Tibial nerve (tissue), 4 donors: ENCODE results near the gene PRRG1. TPM values are rescaled to one million over a fixed set of nuclear protein-coding genes. Genes with fewer than 3 reads are reported as not detected.
"Not testable (repeated sequence)": the region's sequence is repeated elsewhere in the genome, so short reads cannot be mapped to it uniquely, and the experiment has no call there.

Experiments
- DNase-seq, 2 donors: peaks; one replicate each; pipeline ENCODE4 v3.0.0-alpha.2; 2019; ENCODE audit warnings: low spot score in 2 of 2
- H3K27ac ChIP-seq, 4 donors: fragments of 200-600 bp; sonication (generic) in 3 of 4; one replicate each; pipeline ENCODE4 v1.5.1; 2017 to 2019; ENCODE audit warnings: mild to moderate bottlenecking in 1 of 4
- H3K27me3 ChIP-seq, 2 donors: fragments of 200-600 bp; sonication (generic) in 1 of 2; one replicate each; pipeline versions ENCODE4 v1.5.1 to v1.6.0; 2017 to 2019
- H3K36me3 ChIP-seq, 3 donors: fragments of 200-600 bp; sonication (generic); one replicate each; pipeline ENCODE4 v1.5.1; 2018 to 2019
- H3K4me1 ChIP-seq, 4 donors: fragments of 200-600 bp; sonication (generic) in 3 of 4; one replicate each; pipeline ENCODE4 v1.5.1; 2017 to 2019
- H3K4me3 ChIP-seq, 4 donors: fragments of 200-600 bp; sonication (generic) in 3 of 4; one replicate each; pipeline ENCODE4 v1.5.1; 2017 to 2019; ENCODE audit warnings: mild to moderate bottlenecking in 1 of 4, moderate library complexity in 1 of 4
- H3K9me3 ChIP-seq, 4 donors: fragments of 200-600 bp; sonication (generic) in 3 of 4; one replicate each; pipeline ENCODE4 v1.5.1; 2017 to 2019
- EP300 ChIP-seq, 2 donors: sonication (generic); formaldehyde crosslinking; IDR thresholded peaks; one replicate each; pipeline ENCODE4 v1.6.1; 2017; ENCODE audit warnings: antibody characterized with exemption in 2 of 2, mild to moderate bottlenecking in 1 of 2
- POLR2A ChIP-seq, 2 donors: fragments of 450-650 bp; IDR thresholded peaks; one replicate each; pipeline ENCODE4 v1.6.1; 2017; ENCODE audit warnings: antibody characterized with exemption in 2 of 2, mild to moderate bottlenecking in 2 of 2, moderate library complexity in 2 of 2
- WGBS, 2 donors: methylation state at CpG; one replicate each; pipeline ENCODE4 v1.1.5; 2018; 5-methylcytosine and 5-hydroxymethylcytosine counted together
- total RNA-seq, 4 donors: library from RNA; depleted of rRNA; stranded (reverse); fragments of >200 nt; gene quantifications; one replicate each; pipeline ENCODE4 v1.1.0, GENCODE V29; 2016
- TF ChIP-seq, protein P1 (sequence below), 5 experiments: fragments of 200-600 bp in 3 of 5; fragments of 450-650 bp in 2 of 5; sonication (generic) in 3 of 5; IDR thresholded peaks; one replicate each; pipeline ENCODE4 v1.5.1; 2016 to 2019; ENCODE audit warnings: antibody characterized with exemption in 5 of 5, mild to moderate bottlenecking in 3 of 5, moderate library complexity in 2 of 5

Gene PRRG1
- total RNA-seq, 4 donors from 2014 or later, result 15.5 to 21.3 (median 18.4) TPM

- TF ChIP-seq, protein P1, sequence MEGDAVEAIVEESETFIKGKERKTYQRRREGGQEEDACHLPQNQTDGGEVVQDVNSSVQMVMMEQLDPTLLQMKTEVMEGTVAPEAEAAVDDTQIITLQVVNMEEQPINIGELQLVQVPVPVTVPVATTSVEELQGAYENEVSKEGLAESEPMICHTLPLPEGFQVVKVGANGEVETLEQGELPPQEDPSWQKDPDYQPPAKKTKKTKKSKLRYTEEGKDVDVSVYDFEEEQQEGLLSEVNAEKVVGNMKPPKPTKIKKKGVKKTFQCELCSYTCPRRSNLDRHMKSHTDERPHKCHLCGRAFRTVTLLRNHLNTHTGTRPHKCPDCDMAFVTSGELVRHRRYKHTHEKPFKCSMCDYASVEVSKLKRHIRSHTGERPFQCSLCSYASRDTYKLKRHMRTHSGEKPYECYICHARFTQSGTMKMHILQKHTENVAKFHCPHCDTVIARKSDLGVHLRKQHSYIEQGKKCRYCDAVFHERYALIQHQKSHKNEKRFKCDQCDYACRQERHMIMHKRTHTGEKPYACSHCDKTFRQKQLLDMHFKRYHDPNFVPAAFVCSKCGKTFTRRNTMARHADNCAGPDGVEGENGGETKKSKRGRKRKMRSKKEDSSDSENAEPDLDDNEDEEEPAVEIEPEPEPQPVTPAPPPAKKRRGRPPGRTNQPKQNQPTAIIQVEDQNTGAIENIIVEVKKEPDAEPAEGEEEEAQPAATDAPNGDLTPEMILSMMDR (IDR thresholded peaks at IDR 0.05), result no peak
- TF ChIP-seq EP300 (IDR thresholded peaks at IDR 0.05) (no peak), POLR2A (IDR thresholded peaks at IDR 0.05) (no peak)
- no peak for DNase-seq
- WGBS, 2 donors, result 51 to 66% methylated on average over 5 of the region's 5 CpGs
- Histone ChIP-seq H3K9me3 (no peaks in the 10 kb centered on the region), H3K27me3 (no peaks in the 10 kb centered on the region), H3K27ac (no peak overlapping the region), H3K4me3 (no peak overlapping the region), H3K36me3 (no peaks in the 10 kb centered on the region), H3K4me1 (no peaks in the 10 kb centered on the region)
Measured at GRCh38 chrX:37474478-37474877, 125.3 kb downstream of the PRRG1 start.

GRCh38 chrX:37476571-37477170 is 127.5 kb downstream of the PRRG1 start:
- WGBS, 2 donors, result 55 to 85% methylated on average over 3 of the region's 3 CpGs

GRCh38 chrX:37484335-37484734 is 135.2 kb downstream of the PRRG1 start:
- 82 to 86% methylated on average over 4 of the region's 4 CpGs for WGBS, 2 donors
- not testable (repeated sequence) for H3K4me3 ChIP-seq, H3K4me1 ChIP-seq, H3K36me3 ChIP-seq, H3K27me3 ChIP-seq, H3K27ac ChIP-seq, DNase-seq, H3K9me3 ChIP-seq

More at GRCh38 chrX:37476571-37477170, 127.5 kb downstream of the PRRG1 start:
- no peak overlapping the region for H3K4me3 ChIP-seq
- no peak for DNase-seq
- H3K9me3 ChIP-seq, result no peaks in the 10 kb centered on the region
- no peaks in the 10 kb centered on the region for H3K36me3 ChIP-seq
- TF ChIP-seq EP300 (IDR thresholded peaks at IDR 0.05) (no peak), POLR2A (IDR thresholded peaks at IDR 0.05) (no peak)
- TF ChIP-seq, protein P1 (IDR thresholded peaks at IDR 0.05), result no peak
- H3K27ac ChIP-seq, result no peak overlapping the region
- no peaks in the 10 kb centered on the region for H3K27me3 ChIP-seq
- H3K4me1 ChIP-seq, result no peaks in the 10 kb centered on the region

- TF ChIP-seq, protein P1 (IDR thresholded peaks at IDR 0.05), result no peak
- TF ChIP-seq POLR2A (IDR thresholded peaks at IDR 0.05) (no peak), EP300 (IDR thresholded peaks at IDR 0.05) (no peak)
- no peaks in the 10 kb centered on the region for H3K9me3 ChIP-seq
- no peaks in the 10 kb centered on the region for H3K27me3 ChIP-seq
Measured at GRCh38 chrX:37485429-37485828, 136.3 kb downstream of the PRRG1 start.

DNA sequence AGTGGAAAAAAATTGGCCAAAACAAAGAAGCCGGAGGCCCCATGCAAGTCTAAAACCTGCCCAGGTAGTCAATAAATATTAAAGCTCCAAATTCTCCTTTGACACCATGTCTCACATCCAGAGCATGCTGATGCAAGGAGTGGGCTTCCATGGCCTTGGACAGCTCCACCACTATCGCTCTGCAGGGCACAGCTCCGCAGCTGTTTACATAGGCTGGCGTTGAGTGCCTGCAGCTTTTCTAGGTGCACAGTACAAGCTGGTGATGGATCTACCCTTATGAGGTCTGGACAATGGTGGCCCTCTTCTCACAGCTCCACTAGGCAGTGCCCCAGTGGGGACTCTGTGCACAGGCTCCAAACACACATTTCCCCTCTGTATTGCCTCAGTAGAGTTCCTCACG is 138.1 kb downstream of the PRRG1 start:
- Histone ChIP-seq H3K27me3 (no peaks in the 10 kb centered on the region), H3K36me3 (no peaks in the 10 kb centered on the region), H3K4me1 (no peaks in the 10 kb centered on the region), H3K27ac (no peak overlapping the region), H3K9me3 (no peaks in the 10 kb centered on the region), H3K4me3 (no peak overlapping the region)
- 90 to 100% methylated on average over 2 to 5 of the region's 5 CpGs for WGBS, 2 donors
- DNase-seq, result no peak
- TF ChIP-seq EP300 (IDR thresholded peaks at IDR 0.05) (no peak), POLR2A (IDR thresholded peaks at IDR 0.05) (no peak)
- TF ChIP-seq, protein P1 (IDR thresholded peaks at IDR 0.05), result no peak

More at GRCh38 chrX:37485429-37485828, 136.3 kb downstream of the PRRG1 start:
- Histone ChIP-seq H3K4me1 (no peaks in the 10 kb centered on the region), H3K4me3 (no peak overlapping the region), H3K36me3 (no peaks in the 10 kb centered on the region), H3K27ac (no peak overlapping the region)
- no peak for DNase-seq
- WGBS, 2 donors, result 79 to 80% methylated on average over 2 of the region's 2 CpGs
